ENCODE results near the gene AP2S1.

The AP2S1 gene

GRCh38 chr19:46788262-46788967 lies 62.2 kb downstream of the AP2S1 start, which contains the start of gene SLC1A5:
Gene SLC1A5 (minus strand): TSS chr19:46788594. CDS start chr19:46787965, 629 bp downstream.
- H3K9ac ChIP-seq (ENCODE audit: low read depth in 1 of 2, low read length in 2 of 2) = peak within 1 kb of the TSS; percentile 81 to 84
- H3K27me3 ChIP-seq (ENCODE audit: control insufficient read depth in 1 of 2, insufficient read depth in 2 of 2, low read length in 2 of 2) = no peaks in the 10 kb centered on the region
- H3K4me1 ChIP-seq (ENCODE audit: control insufficient read depth in 1 of 2, insufficient read depth in 2 of 2, low read length in 2 of 2) = peaks cover 19 to 35% of the 10 kb centered on the region in 2 donors
- H3K9me3 ChIP-seq (ENCODE audit: control insufficient read depth in 1 of 2, low read length in 2 of 2) = no peaks in the 10 kb centered on the region
- peak within 1 kb of the TSS; percentile 78 to 83 for H3K4me3 ChIP-seq (ENCODE audit: low read depth in 1 of 2, low read length in 2 of 2)
- H3K27ac ChIP-seq (ENCODE audit: low read depth, low read length) = peak within 1 kb of the TSS; percentile 64
- no peaks in the 10 kb centered on the region for H3K36me3 ChIP-seq (ENCODE audit: control insufficient read depth in 1 of 2, insufficient read depth in 2 of 2, low read length in 2 of 2)

Measured in duodenal mucosa (tissue), 2 donors.